ENCODE measurements around the gene OPN1SW. TPM values are rescaled to one million over a fixed set of nuclear protein-coding genes. Genes with fewer than 3 reads are reported as not detected.

OPN1SW gene
- total RNA-seq, 1 donor from 2014 or later = not detected

GRCh38 chr7:128763541-128763940, 12.1 kb downstream of the OPN1SW start:
- DNase-seq (ENCODE audit: extremely low read depth, low read depth, low spot score) = no peak

- DNase-seq (ENCODE audit: extremely low read depth, low read depth, low spot score) = no peak
These were observed 16.4 kb downstream of the OPN1SW start for GRCh38 chr7:128759242-128759641.

- no peak for DNase-seq (ENCODE audit: extremely low read depth, low read depth, low spot score)
These were observed 17.0 kb downstream of the OPN1SW start for GRCh38 chr7:128758553-128758952.

DNA sequence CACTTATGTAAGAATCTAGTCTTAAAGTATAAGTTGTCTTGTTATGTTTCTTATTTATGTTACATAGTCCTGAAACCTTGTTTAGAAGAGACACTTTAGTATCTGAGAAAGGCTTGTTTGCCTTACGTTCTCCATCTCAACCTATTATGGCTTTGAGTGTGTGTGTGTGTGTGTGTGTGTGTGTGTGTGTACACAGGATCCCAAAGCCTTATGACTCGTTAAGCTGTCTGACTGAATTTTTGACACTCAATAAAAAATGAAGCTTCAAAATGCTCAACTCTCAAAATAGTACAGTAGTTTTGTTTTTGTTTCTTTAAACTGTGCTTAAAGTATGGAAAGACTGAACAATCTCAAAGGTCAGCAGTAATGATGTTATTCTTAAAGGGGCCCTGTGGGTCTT, 18.4 kb downstream of the OPN1SW start:
- DNase-seq (ENCODE audit: extremely low read depth, low read depth, low spot score) = no peak

DNA sequence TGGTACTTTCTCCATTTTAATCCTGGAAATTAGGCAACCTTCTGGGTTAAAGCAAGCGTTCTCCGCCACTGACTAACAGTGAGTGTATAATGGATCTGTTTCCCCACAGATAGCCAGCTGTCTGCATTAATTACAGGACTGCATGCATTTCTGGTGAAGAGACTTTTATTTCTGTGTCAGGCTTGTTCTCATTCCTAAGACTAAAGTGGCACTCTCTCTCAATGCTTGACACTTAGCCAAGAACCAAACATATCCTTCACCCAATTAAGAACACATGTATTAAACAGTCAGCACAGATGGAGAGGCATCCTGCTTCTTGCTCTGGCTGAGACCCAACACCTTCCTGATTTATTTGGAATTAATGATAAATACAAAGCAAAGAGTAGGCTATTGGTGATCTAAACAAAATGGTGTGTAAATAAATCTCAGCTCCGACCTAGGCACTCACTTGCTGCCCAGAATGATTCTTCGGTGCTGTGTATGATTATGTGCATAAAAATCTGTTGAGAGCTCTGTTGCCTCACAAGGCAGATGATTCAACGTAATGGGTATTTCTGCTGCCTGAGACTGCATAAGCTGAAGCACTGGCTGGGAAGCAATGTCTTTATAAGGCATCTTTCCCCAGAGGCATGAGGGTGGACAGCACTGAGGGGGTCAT, 19.6 kb downstream of the OPN1SW start:
- DNase-seq (ENCODE audit: extremely low read depth, low read depth, low spot score) = no peak

- DNase-seq (ENCODE audit: extremely low read depth, low read depth, low spot score) = no peak
These were observed 20.3 kb downstream of the OPN1SW start for GRCh38 chr7:128755075-128755818.

- no peak for DNase-seq (ENCODE audit: extremely low read depth, low read depth, low spot score)
These were observed 23.3 kb downstream of the OPN1SW start for GRCh38 chr7:128752251-128752650.

GRCh38 chr7:128747327-128748079, 28.1 kb downstream of the OPN1SW start:
- DNase-seq (ENCODE audit: extremely low read depth, low read depth, low spot score) = no peak

- DNase-seq (ENCODE audit: extremely low read depth, low read depth, low spot score) = no peak
These were observed 29.9 kb downstream of the OPN1SW start for GRCh38 chr7:128745706-128746105.

DNA sequence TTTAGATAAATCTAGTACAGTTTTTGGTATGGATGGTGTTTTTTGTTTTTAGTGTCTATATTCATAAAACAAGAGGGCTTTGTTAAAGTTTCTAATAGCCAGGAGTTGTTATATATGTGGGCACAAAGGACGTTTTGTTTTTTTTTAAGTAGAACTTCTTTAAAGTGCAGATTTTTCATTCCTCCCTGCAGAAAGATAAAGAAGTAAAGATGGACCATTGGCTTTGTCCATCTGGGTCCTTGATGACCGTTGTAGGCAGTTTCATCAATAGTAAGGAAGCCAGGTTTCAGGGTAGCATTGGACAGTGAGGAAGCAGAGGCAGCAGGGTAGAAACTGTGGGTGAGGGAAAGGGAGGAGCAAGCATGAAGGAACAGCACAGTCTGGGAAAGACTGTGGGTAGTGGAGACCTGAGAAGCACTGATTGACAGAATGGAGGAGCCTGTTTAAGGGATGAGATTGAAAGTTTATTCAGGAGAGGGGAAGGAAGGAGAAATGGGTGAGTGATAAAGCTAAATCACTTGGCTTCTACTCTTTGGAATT, 31.2 kb downstream of the OPN1SW start:
- no peak for DNase-seq (ENCODE audit: extremely low read depth, low read depth, low spot score)

GRCh38 chr7:128743112-128743772, 32.4 kb downstream of the OPN1SW start:
- no peak for DNase-seq (ENCODE audit: extremely low read depth, low read depth, low spot score)

DNA sequence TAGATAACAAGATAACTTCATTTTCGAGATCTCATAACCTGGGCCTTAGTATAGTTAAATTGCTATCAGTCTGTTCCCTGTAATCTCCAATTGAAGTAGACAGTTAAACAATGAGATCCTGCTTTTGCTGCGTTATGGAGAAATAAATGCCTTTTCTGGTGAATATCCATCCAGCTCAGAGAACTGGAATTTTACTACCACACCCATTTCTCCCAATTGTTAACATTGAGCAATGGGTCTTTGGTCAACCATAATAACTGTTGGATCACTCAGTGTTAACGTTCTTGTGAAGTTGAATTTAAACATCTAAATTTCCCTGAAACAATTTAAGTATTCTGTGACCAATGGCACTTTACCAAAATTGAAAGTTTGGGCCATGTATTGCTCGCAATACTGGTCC, 33.4 kb downstream of the OPN1SW start:
- no peak for DNase-seq (ENCODE audit: extremely low read depth, low read depth, low spot score)

- DNase-seq (ENCODE audit: extremely low read depth, low read depth, low spot score) = no peak
These were observed 34.1 kb downstream of the OPN1SW start for GRCh38 chr7:128741491-128741890.

GRCh38 chr7:128740996-128741395, 34.6 kb downstream of the OPN1SW start:
- peak; percentile 75 for DNase-seq (ENCODE audit: extremely low read depth, low read depth, low spot score)

- DNase-seq (ENCODE audit: extremely low read depth, low read depth, low spot score) = no peak
These were observed 35.5 kb downstream of the OPN1SW start for GRCh38 chr7:128739990-128740682.

GRCh38 chr7:128739048-128739962, 36.3 kb downstream of the OPN1SW start, which contains the start of gene CALU:
Gene CALU, plus strand, starts transcription at chr7:128739359. Its CDS starts 9,225 bp downstream, at chr7:128748584.
- DNase-seq (ENCODE audit: extremely low read depth, low read depth, low spot score) = peak; percentile 66

- DNase-seq (ENCODE audit: extremely low read depth, low read depth, low spot score) = no peak
These were observed 37.0 kb downstream of the OPN1SW start for GRCh38 chr7:128738570-128739047.

- no peak for DNase-seq (ENCODE audit: extremely low read depth, low read depth, low spot score)
These were observed 37.7 kb downstream of the OPN1SW start for GRCh38 chr7:128737867-128738385.

DNA sequence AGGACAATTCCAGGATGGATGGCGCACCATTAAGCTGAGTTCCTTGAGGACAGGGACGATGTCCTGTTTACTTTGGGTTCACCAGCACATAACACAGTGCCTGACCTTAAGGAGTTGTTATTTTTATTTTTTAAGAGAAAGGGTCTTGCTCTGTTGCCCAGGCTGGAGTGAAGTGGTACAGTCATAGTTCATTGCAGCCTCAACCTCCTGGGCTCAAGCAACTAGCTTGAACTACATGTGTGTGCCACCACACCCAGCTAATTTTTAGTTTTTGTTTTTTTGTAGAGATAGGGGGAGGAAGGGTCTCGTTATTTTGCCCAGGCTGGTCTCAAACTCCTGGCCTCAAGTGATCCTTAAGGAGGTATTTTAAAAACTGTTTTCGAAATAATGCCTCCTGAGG, 38.2 kb downstream of the OPN1SW start:
- DNase-seq (ENCODE audit: extremely low read depth, low read depth, low spot score) = no peak

All from glomerular endothelial cell (primary cell).